Colonic mucosa (tissue), 4 donors: Measurements from ENCODE around the gene ZNF408. TPM values are rescaled to one million over a fixed set of nuclear protein-coding genes. Genes with fewer than 3 reads are reported as not detected.

Experiments used
- DNase-seq: peaks from one replicate; pipeline ENCODE4 v3.0.0-alpha.2; 2020
- H3K27ac ChIP-seq: fragments of 200-600 bp; one replicate; pipeline ENCODE4 v1.8.0; 2021
- H3K27me3 ChIP-seq: fragments of 200-600 bp; one replicate; pipeline ENCODE4 v1.8.0; 2021
- H3K36me3 ChIP-seq: fragments of 200-600 bp; one replicate; pipeline ENCODE4 v1.8.0; 2021
- H3K4me1 ChIP-seq: fragments of 200-600 bp; one replicate; pipeline ENCODE4 v1.8.0; 2021; ENCODE audit warnings: mild to moderate bottlenecking
- H3K4me3 ChIP-seq: fragments of 200-600 bp; one replicate; pipeline ENCODE4 v1.8.0; 2021
- H3K9ac ChIP-seq, 2 donors: one replicate each; pipeline ENCODE4 v1.7.0; 2013; ENCODE audit warnings: control low read depth in 2 of 2, low read depth in 2 of 2, low read length in 2 of 2
- H3K9me3 ChIP-seq: fragments of 200-600 bp; one replicate; pipeline ENCODE4 v1.8.0; 2021
- intact Hi-C: fragments of 100-400 bp; cut with DNase I; formaldehyde crosslinking; loops from one replicate; pipeline ENCODE4 v1.14.1; 2022
- total RNA-seq, 2 donors: library from RNA; stranded (reverse); fragmentation: NEBNext Ultra II Directional in 1 of 2; extraction: Animal tissue kit (Norgen Biotek cat#: 25700) in 1 of 2; gene quantifications; one replicate each; pipeline ENCODE4 v1.2.1, GENCODE V29; 2021
- TF ChIP-seq, protein P1 (sequence below): fragments of 200-600 bp; IDR thresholded peaks from one replicate; pipeline ENCODE4 v1.8.0; 2022; ENCODE audit warnings: antibody characterized with exemption, mild to moderate bottlenecking
- donor health status: healthy.
- donor health status: DM: no; HTN: no; CAD: no.
- donor health status: DM: no; HTN: no; CAD: no.

Gene ZNF408
- total RNA-seq, 2 donors from 2014 or later = 11.7 to 15.5 TPM

DNA sequence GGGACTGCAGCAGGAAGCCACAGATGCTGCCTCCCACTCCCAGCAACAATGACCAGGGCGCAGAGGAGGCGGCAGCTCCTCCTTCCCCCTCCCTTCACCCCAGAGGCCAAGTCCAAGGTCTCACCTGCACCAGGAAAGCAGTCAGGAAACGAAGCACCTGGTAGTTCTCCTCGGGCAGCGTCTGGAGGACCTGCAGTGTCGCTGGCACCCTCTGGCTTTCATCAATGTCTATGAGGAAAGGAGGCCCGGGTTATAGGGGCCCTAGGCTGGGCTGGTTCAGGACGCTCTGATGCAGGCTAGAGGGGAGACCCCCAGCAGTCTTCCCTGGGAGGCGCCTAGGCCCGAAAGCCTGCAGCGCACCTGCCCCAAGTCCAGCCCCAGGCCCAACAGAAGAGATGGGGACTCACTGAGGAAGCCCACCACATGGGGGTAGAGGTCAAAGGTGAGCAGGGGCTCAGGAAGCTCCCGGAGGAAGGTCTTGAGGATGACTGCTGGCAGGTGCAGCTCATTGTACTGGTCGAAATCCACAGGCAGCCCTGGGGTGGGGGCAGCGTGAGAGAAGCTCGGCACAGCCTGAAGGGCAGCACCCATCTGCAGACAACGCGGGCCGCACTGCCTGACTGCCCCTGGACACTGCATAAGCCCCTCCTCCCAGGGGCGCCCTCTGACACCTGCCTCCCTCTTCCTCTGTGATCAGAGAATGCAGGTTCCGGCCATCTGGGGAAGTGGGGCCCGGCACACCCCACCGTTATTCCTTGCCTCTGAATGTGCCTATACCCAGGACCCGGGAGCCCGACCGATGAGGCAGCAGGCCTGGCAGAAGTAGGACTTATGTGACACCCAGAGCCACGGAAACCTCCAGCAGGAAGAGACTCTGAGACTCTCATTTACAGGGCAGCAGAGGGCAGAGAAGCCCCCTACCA, 21.3 kb upstream of the ZNF408 start:
- Histone ChIP-seq H3K27me3 (no peaks in the 10 kb centered on the region), H3K4me3 (no peak overlapping the region), H3K4me1 (peaks cover 14% of the 10 kb centered on the region), H3K27ac (no peak overlapping the region), H3K9ac (no peak overlapping the region), H3K36me3 (peaks cover 28% of the 10 kb centered on the region), H3K9me3 (no peaks in the 10 kb centered on the region)
- intact Hi-C loops = no loop called here
- TF ChIP-seq, protein P1, sequence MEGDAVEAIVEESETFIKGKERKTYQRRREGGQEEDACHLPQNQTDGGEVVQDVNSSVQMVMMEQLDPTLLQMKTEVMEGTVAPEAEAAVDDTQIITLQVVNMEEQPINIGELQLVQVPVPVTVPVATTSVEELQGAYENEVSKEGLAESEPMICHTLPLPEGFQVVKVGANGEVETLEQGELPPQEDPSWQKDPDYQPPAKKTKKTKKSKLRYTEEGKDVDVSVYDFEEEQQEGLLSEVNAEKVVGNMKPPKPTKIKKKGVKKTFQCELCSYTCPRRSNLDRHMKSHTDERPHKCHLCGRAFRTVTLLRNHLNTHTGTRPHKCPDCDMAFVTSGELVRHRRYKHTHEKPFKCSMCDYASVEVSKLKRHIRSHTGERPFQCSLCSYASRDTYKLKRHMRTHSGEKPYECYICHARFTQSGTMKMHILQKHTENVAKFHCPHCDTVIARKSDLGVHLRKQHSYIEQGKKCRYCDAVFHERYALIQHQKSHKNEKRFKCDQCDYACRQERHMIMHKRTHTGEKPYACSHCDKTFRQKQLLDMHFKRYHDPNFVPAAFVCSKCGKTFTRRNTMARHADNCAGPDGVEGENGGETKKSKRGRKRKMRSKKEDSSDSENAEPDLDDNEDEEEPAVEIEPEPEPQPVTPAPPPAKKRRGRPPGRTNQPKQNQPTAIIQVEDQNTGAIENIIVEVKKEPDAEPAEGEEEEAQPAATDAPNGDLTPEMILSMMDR = no peak
- DNase-seq = no peak

DNA sequence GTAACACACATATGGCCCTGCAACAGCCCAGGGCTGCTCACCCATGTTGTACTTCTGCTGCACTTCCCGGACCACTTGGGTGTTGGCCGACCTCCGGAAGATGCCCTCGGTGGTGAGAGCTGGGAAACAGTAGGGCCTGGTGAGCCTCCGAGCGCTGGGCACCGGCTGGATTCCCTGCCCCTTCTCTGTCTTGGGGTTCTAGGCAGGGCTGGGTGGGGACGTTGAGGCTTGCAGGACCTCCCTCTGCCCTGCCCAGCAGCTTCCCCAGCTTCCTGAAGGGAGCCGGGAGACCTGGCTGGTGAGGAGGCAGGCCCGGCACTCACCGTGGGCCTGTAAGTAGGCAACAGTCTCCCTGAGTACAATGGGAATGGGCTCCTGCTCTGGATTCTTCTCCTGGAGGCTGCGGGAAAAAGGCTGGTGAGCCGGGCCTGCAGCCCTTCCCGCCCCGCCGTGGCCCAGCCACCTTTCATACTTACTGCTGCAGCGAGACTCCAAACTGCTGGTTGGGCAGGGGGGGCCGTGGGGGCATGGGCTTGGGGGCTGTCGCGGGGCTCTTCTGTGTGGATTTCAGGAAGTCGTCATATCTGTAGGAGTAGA, 20.6 kb upstream of the ZNF408 start:
- no peak for DNase-seq
- peaks cover 8% of the 10 kb centered on the region for H3K4me1 ChIP-seq
- intact Hi-C loops = no loop called here
- TF ChIP-seq, protein P1 = no peak
- peaks cover 28% of the 10 kb centered on the region for H3K36me3 ChIP-seq
- no peaks in the 10 kb centered on the region for H3K9me3 ChIP-seq
- H3K27me3 ChIP-seq = no peaks in the 10 kb centered on the region
- no peak overlapping the region for H3K27ac ChIP-seq
- no peak overlapping the region for H3K9ac ChIP-seq
- no peak overlapping the region for H3K4me3 ChIP-seq

DNA sequence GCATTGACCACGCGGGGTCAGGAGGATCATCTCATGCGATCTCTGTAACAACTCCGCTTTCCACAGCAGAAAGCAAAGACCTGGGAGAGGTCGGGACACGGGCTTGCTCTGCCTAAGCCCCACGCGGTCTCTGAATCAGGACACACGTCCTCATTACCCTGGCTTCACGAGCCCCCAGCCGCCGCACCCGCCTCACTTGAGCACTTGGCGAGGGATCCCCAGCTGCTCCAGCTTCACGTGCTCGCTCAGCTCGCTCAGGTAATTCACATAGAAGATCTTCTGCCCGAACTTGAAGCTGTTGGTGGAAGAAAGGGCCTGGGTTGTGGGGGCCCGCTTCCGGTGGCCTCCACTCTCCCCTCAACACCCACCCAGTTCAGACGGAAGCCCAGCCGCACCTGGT, 20.0 kb upstream of the ZNF408 start:
- intact Hi-C loops = no loop called here
- peaks cover 29% of the 10 kb centered on the region for H3K36me3 ChIP-seq
- no peak overlapping the region for H3K4me3 ChIP-seq
- H3K4me1 ChIP-seq = peaks cover 3% of the 10 kb centered on the region
- H3K27me3 ChIP-seq = no peaks in the 10 kb centered on the region
- no peaks in the 10 kb centered on the region for H3K9me3 ChIP-seq
- H3K27ac ChIP-seq = no peak overlapping the region
- TF ChIP-seq, protein P1 = no peak
- DNase-seq = no peak
- H3K9ac ChIP-seq = no peak overlapping the region

DNA sequence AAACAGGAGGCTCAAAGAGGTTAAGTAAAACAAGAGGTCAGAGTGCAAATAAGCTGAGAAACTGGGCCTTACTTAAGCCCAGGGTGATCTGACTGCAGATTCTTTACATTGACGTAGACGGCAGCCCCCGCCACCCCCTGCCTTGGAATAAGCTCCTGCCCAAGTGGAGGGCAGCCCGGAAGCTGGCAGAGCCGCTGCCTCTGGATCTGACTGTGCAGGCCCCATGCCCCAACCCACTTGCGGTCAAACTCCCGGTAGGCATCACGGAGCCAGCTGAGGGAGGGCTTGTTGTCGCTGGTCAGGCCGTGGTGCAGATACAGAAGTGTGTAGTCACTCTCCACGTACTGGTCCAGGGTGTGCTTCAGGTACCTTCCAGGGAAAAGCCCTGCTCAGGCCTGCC, 19.0 kb upstream of the ZNF408 start:
- Histone ChIP-seq H3K27ac (no peak overlapping the region), H3K27me3 (no peaks in the 10 kb centered on the region), H3K36me3 (peaks cover 34% of the 10 kb centered on the region), H3K9me3 (no peaks in the 10 kb centered on the region), H3K4me1 (no peaks in the 10 kb centered on the region), H3K9ac (no peak overlapping the region), H3K4me3 (no peak overlapping the region)
- DNase-seq = no peak
- intact Hi-C loops = no loop called here
- TF ChIP-seq, protein P1 = no peak

DNA sequence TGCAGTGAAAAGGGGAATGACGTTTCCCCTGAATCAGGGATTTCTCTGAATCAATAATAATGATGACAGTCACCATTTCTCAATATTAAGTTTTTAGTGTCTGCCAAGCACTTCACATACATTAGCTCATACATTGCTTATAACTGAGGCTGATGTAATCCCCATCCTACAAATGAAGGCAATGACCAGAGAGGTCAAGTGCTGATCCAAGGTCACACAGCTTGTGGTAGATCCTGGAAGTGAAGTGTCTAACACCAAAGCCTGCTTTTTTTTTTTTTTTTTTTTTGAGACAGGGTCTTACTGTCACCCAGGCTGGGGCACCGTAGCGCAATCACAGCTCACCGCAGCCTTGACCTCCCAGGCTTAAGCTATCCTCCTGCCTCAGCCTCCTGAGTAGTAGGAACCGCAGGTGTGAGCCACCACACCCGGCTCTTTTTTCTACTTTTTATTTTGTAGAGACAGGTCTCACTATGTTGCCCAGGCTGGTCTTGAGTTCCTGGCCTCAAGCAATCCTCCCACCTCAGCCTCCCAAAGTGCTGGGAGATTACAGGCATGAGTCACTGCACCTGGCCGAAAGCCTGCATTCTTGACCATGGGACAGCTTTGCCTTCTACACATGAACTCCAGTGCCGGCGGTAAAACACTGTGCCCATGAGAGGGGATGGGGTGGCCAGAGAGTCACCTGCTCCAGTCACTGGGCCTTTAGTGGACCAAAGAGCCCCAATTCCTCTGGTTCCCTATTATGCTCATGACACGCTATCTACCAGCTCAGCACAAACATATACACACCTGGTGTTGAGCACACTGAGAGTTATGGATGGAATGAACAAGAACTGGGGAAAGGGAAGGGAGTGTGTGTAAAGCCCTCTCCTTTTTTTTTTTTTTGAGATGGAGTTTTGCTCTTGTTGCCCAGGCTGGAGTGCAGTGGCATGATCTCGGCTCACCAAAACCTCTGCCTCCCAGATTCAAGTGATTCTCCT, 17.8 kb upstream of the ZNF408 start:
- Histone ChIP-seq H3K4me3 (no peak overlapping the region), H3K9me3 (no peaks in the 10 kb centered on the region), H3K4me1 (no peaks in the 10 kb centered on the region), H3K27ac (no peak overlapping the region), H3K36me3 (peaks cover 37% of the 10 kb centered on the region), H3K9ac (no peak overlapping the region), H3K27me3 (no peaks in the 10 kb centered on the region)
- no peak for DNase-seq
- TF ChIP-seq, protein P1 = no peak
- intact Hi-C loops = no loop called here
